Head of caudate nucleus (tissue), 42 donors: ENCODE results near the gene AMMECR1L.
"Not testable (repeated sequence)": the region's sequence is repeated elsewhere in the genome, so short reads cannot be mapped to it uniquely, and the experiment has no call there.

Source experiments
- DNase-seq, 42 donors: peaks; one replicate each; pipeline versions ENCODE4 v3.0.0 to v3.0.0-alpha.2; 2020 to 2021; ENCODE audit warnings: mixed read lengths in 7 of 42
- intact Hi-C: fragments of 100-400 bp; cut with DNase I; formaldehyde crosslinking; loops from one replicate; pipeline ENCODE4 v1.15.0; 2022

AMMECR1L gene

DNA sequence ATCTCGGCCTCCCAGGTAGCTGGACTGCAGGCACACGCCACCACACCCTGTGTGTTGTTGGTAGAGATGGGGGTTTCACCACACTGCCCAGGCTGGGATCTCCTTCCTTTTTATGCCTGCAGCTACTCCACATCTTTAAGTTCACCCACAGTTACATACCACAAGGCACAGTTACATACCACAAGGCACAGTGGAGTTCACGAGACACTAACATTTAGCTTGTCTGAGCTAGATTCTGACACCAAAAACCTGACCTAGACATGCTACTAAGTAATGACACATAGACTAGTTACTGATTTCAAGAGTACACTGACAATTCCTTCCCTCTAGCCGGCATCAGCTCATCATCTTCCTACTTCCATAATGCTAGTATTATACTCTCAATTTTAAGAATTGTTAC is 32.1 kb downstream of the AMMECR1L start:
- no peak for DNase-seq
- intact Hi-C loops, result no loop called here

DNA sequence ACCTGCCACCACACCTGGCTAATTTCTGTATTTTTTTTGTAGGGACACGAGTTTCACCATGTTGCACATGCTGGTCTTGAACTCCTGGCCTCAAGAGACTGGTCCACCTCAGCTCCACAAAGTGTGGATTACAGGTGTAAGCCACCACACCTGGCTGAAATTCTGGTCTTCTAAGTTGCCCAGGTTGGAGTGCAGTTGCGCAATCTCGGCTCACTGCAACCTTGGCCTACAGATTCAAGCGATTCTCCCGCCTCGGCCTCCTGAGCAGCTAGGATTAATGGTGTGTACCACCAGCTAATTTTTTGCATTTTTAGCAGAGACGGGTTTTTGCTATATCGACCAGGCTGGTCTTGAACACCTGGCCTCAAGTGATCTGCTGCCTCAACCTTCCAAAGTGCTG is 33.4 kb downstream of the AMMECR1L start:
- intact Hi-C loops, result no loop called here
- DNase-seq, result no peak

DNA sequence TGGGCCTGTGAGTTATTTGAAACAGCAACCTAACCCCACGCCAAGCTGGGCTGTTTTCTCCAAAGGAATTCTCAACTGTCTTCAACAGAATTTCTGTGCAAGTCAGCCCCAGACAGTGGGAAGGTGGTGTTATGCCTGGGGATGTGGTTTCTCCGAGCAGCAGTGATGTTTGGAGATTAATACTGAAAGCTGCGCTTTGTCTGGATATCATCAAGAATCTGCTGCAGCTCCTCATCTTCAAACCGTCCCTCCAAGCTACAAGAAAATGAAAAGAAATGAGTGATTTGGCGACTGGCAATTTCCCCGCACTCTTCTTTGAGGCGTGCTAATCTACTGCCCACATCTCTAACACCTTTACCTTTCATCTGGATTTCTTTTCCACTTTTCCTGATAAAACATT is 37.8 kb downstream of the AMMECR1L start:
- no peak for DNase-seq
- intact Hi-C loops, result no loop called here

DNA sequence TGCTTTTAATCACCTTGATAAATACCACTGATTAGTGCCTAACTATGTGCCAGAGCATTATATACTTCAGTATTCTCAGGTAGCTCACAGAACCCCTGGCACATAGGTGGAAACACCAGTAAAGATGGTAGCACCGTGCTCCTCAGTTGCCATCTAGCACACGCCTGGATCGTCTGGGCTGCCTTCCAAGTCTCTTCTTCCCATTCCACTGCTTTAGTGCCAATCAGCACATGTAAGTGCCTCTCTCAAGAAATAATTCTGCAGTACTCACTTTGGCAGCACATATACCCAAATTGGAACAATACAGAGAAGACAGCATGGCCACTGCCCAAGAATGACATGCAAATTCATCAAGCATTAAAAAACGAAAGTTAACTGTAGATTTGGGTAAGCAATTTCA is 40.8 kb downstream of the AMMECR1L start:
- intact Hi-C loops, result no loop called here
- peak in 1 of 42 donors; percentile 5 for DNase-seq

DNA sequence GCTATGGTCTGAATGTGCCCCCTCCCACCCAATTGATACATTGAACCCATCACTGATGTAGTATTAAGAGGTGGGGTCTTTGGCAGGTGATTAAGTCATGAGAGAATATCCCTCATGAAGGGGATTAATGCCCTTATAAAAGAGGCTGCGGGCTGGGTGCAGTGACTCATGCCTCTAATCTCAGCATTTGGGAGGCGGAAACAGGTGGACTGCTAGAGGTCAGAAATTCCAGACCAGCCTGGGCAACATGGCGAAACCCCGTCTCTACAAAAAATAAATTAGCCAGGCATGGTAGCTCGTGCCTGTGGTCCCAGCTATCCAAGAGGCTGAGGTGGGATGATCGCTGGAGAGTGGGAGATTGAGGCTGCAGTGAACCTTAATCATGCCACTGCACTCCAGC is 42.1 kb downstream of the AMMECR1L start:
- intact Hi-C loops, result no loop called here
- DNase-seq, result no peak

DNA sequence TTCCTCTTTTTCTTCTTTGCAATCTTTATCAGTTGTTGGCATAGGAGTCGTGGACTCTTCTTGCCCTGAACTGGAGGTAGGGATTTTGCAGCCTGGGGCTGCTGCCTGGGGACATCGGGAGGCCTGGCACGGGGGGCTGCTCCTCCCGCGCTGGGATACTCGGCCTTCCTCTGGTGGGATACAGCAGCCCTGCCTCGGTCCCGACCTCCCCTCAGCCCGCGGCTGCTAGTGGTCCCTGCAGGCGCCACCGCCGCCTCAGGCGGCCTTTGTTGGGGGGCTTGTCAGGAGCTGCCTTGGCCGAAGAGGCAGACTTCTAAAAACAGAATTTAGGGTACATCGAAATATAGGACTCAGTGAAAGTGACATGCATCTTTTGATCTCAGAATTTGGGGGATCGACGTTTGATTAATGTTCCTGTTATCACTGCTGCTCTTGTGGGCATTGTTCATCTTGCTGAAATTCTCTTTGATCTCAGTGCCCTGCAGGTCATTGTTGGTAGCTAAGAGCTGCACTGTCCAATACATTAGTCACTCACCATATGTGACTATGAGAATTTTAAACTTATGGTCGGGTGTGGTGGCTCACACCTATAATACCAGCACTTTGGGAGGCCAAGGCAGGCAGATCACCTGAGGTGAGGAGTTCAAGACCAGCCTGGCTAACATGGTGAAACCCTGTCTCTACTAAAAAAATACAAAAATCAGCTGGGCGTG is 44.1 kb downstream of the AMMECR1L start:
- no peak for DNase-seq
- intact Hi-C loops, result no loop called here

DNA sequence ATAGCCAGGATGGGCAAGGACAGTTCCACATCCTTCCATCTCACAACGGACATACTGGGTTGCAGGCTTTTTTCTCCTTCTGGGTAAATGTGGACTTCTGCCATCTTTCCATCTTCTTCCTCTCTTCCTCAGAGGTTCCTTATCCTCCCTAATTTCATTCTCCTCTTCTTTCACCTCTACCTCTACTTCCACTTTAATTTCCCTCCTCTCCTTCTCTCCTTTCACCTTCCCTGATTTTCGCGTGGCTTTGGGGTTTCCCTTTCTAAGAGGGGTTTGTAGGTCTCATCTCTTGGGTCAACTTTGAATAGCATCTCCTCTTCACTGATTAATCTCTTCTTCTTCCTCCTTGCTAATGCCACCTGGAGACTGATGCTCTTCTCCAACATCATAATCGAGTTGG is 44.9 kb downstream of the AMMECR1L start:
- DNase-seq, result no peak
- intact Hi-C loops, result no loop called here

DNA sequence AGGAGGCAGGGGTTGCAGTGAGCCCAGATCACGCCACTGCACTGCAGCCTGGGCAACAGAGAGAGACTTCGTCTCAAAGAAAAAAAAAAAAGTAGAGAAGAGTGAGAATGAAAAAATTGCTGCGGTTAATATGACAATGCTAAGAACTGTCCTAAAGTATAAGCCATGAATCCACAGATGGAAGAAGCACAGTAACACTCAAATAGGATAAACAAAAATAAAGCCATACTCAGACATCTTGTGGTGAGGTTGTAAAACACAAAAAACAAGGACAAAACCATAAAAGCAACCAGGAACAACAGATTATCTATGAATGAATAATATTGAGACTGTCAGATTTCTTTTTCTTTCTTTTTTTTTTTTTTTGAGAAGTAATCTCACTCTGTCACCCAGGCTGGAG is 50.8 kb downstream of the AMMECR1L start:
- intact Hi-C loops, result no loop called here

DNA sequence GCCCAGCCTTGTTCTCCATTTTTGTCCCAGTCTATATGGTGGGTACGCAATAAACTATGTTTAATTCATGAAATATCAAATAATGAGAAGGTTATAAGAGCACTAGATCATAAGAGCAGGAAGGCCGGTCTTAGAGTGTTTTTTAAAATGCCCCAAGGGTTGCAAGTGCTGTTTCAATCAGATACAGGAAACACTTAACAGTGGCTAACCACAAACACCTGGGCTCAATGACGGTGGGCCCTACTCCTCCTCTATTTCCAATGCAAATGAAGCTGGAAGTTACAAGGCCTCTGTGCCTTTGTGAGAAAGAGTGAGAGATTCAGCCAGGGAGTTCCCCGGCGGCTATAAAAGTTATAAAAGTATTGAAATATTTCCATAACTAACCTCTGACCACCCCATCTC is 55.9 kb downstream of the AMMECR1L start:
- no peak for DNase-seq

More for the DNA sequence above, 50.8 kb downstream of the AMMECR1L start:
- no peak for DNase-seq

DNA sequence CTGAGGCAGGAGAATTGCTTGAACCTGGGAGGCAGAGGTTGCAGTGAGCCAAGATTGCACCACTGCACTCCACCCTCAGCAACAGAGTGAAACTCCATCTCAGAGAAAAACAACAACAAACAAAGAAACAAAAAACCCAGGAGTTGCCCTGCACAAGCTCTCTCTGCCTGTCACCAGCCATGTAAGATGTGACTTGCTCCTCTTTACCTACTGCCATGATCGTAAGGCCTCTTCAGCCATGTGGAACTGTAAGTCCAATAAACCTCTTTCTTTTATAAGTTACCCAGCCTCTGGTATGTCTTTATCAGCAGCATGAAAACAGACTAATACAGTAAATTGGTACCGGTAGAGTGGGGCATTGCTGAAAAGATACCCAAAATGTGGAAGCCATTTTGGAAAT is 59.0 kb downstream of the AMMECR1L start:
- intact Hi-C loops, DNase-seq: not testable (repeated sequence)

More for the DNA sequence above, 55.9 kb downstream of the AMMECR1L start:
- intact Hi-C loops, result no loop called here

DNA sequence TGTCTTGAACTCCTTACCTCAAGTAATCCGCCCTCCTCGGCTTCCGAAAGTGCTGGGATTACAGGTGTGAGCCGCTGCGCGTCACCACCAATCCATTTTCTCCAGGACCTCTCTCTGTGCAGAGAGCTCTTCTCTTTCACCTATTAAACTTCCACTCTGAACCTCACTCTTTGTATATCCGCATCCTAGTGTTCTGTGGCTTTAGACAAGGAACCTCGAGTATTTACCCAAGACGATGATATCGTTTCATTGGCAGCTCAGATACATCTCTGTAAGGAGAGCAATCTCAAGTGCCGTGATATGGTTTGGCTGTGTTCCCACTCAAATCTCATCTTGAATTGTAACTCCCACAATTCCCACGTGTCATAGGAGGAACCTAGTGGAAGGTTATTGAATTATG is 59.7 kb downstream of the AMMECR1L start:
- intact Hi-C loops, result no loop called here
- no peak for DNase-seq

DNA sequence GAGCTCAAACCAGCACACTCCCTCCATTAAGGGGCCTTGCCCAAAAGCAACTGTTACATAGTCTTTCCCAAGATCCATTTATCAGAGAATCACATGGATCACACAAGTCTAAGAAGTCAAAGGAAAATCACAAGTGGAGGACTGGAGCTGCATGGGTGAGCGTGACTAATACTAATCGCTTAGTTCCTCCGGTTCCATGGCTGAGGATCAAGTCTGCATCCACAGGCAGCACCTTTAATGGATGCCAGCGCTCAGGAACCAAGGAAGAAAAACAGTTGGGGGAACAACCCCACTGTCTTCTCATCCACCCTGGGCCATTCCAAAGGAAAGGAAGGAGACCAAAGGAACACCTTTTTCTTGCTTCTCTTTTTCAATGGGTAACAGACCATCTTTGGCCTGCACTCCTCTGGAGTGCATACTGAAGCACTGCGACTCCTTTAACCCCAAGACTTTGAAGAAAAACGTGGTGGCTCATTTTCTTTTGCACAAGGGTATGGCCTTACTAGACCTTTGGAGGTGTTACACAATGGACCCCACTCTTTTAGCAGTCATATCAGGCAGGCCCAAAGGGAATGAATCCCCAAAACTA is 65.6 kb downstream of the AMMECR1L start:
- intact Hi-C loops, result no loop called here
- no peak for DNase-seq

DNA sequence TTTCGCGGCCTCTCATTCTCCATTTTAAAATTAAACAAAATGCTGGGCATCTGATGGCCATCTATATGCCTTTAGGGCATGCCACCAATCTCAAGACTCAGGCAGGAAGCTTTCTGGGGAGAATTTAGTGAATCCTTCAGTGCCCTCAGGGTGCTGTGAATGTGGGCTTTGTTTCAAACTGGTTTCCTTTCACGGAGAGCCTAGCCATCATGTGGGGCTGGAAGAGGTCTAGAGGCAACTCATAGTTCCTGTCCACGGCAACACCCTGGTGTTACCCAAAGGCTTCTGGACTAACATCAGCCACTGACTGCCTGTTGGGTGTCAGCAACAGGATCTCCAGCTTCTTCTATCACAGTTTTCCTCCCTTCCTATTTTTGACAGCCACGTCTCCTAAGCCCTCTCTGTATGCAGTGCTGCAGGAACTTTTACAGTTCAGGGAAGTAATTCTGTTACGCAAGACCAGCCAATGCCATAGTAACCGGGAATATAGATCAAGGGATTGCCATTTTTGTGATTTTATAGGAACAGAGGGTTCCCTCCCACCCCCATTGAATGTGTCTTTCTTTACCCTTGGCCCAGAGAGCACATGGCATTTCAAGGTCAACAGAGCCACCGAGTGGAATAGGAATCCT is 66.8 kb downstream of the AMMECR1L start:
- DNase-seq, result no peak
- intact Hi-C loops, result no loop called here

DNA sequence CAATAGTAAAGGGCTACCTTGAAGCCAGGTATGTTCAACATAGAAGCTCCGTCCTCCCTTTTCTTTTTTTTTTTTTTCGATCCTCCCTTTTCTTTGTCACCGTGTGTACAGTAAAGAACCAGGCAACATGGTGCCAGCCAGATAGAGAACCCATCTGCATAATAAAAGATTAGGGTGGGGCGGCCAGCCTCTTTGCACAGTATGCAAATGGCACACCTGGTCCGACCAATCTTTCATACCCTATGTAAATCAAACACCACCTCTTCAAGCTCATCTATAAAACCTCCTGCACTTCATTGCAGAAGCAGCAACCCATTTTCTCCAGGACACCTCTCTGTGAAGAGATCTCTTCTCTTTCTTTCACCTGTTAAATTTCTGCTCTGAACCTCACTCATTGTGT is 67.5 kb downstream of the AMMECR1L start:
- DNase-seq, result no peak
- intact Hi-C loops, result no loop called here

DNA sequence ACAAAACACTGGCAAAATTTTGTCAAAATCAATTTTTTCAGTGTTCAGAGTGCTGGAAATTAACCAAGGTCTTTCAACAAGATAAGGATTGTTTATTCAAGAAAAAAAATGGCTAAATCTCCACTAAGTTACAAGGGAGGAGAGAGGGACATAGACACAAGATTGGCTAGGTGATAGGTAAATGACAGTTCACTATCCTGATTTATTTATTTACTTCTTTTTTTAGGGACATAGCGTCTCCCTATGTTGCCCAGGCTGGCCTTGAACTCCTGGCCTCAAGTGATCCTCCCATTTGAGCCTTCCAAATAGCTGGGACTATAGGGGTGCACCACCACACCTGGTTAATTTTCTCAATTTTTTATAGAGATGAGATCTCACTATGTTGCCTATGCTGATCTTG is 71.1 kb downstream of the AMMECR1L start:
- no peak for DNase-seq
- intact Hi-C loops, result no loop called here

DNA sequence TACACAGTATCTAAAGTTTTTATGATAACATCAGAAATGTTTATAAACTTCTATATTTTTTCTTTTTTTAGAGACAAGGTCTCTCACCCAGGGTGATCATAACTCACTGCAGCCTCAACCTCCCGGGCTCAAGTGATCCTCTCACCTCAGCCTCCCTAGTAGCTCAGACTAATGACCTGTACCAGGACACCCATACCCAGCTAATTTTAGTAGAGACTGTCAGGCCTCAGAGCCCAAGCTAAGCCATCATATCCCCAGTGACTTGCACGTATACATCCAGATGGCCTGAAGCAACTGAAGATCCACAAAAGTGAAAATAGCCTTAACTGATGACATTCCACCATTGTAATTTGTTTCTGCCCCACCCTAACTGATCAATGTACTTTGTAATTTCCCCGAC is 73.3 kb downstream of the AMMECR1L start:
- DNase-seq, intact Hi-C loops: not testable (repeated sequence)
